Activated CD4-positive, alpha-beta T cell treated with anti-CD3 and anti-CD28 coated beads, Interleukin-2, Interleukin-6, amounts not matched to agents 100 ng/mL and 50 ng/mL, durations not matched to agents 16 hours and 8 hours (primary cell): ENCODE results near the gene CRYBG1.

Experiments
- DNase-seq: peaks from one replicate; pipeline ENCODE4 v3.0.0-alpha.2; 2020

The CRYBG1 gene

GRCh38 chr6:106609699-106610098, 249.2 kb downstream of the CRYBG1 start:
- peak; percentile 49 for DNase-seq

GRCh38 chr6:106611030-106611429, 250.5 kb downstream of the CRYBG1 start:
- DNase-seq, result no peak

DNA sequence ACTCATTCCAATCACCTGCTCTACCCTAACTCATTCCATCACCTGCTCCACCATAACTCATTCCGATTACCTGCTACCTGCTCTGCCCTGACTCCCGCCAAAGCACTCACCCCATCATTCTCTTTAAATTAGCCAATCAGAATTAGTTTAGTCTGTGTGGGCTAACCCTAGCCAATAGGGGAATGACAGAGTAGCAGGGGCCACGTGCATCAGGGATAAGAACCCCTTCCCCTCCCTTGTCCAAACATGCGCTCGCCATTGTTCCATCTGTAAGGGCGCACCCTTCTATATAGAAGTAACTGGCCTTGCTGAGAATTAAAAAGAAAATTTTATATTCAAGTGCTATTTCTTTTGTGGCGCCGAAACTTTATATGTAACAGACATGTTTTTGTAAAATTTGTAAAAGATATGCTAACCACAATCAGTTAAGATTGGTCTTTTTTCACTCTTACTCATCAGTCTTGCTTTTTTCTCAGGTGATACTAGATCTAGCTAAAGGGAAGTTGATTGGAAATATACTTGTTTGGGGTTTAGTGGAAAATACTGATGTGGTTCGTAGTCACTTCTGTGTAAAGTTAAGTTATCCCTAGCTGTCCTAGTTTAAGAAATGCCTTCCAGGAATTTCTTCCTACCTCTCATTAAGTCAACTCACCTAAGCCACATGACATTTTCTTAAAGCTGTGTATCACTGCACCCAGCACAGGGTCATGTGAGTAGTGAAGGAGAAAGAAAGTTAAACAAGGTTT, 252.3 kb downstream of the CRYBG1 start:
- peak; percentile 57 for DNase-seq

DNA sequence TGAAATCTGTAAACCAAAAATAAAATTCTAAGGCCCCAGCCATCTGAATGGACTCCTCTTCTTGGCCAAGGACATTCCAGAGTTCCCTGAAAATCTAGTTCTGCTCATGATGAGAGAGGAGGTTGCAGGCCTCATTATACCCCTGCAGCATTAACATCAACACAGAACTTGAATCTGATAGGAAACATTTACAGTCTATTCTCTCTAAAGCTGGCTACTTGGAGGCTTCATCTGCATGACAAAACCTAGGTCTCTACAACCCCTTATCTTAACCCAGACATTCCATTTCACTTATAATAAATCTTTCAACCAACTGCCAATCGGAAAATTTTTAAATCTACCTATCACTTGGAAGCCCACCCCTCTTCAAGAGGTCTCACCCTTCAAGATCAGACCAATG, 253.1 kb downstream of the CRYBG1 start:
- no peak for DNase-seq

DNA sequence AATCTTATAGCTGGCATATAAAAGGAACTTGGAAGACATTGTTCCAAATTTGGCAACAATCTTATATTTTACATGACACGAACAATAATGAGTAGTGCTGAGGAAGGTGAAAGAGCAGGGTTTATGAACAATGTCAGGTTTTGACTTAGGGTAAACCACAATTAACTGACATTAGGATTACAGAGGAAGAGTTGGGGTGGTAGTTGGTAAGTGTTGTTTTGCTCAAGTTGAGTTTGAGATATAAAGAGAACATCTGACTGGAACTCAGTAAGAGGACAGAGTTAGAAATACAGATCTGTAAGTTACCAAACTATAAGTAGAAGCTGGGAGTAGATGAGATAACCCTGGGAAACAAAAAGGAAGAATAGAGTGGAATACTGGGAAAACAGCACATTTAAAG, 253.6 kb downstream of the CRYBG1 start:
- DNase-seq, result peak; percentile 76

DNA sequence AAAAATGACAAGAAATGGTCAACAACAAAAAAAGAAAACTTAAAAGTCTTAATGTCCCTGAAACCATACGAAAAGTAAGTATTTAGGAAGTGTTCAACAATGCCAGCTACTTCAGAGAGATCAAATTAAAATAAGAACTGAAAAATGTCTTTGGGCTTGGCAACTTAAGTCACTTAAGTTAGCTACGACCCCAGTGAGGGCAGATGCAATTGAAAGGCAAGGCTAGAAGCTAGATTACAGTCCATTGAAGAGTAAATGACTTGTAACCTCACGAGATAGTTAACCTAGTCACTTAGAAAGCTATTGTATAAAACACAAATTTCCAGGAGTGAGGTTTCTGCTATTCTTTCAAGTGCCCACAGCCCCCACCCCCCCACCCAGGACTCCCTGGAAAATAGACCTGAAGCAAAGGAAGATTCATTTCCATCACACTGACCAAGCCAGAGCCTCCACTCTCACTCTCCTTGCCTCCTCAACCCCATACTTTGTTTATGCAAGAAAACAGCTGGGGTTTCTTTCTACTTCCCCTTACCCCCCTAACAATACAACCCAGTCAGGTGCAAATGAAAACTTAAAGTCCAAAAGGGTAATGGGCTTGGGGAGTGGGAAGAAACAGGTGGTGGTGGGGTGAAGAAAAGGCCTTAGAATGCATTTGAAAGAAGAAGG, 254.2 kb downstream of the CRYBG1 start:
- no peak for DNase-seq

GRCh38 chr6:106617302-106617701, 256.8 kb downstream of the CRYBG1 start:
- no peak for DNase-seq

- DNase-seq, result no peak
These were observed 257.3 kb downstream of the CRYBG1 start for GRCh38 chr6:106617857-106618256.

DNA sequence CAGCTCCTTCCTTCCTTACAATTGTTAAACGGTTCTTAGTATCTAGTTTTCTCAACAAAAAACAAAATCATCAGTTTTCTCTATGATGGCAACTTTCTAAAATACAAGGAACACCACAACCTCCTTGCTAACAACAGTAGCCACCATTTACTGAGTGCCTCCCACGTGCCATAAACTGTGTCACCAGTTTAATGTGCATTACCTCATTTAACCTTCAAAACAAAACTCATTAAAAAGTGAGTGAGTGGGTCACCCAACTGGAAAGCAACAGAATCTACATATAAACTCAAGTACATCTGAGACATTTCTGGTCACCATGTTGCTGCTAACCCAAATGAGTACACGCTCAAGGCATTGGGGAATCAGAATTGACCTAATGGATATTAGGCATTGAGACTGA, 257.8 kb downstream of the CRYBG1 start:
- no peak for DNase-seq

DNA sequence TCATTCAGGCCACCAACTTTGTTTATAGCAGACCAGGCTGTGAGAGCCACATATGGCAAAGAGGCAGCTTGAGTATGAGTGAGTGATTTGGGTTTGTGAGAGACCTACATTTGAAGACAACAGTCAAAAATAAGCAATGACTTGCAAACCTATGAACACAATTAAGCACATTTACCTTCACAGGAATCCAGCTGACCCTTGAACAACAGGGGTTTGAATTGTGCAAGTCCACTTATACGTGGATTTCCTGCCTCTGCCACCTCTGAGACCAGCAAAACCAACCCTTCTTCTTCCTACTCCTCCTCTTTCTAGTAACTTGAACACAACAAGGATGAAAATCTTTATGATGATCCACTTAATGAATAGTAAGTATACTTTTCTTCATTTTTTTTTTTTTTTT, 258.7 kb downstream of the CRYBG1 start:
- peak; percentile 25 for DNase-seq

- no peak for DNase-seq
These were observed 260.6 kb downstream of the CRYBG1 start for GRCh38 chr6:106620931-106621672.
